Neural progenitor cell (in vitro differentiated cells): Measurements from ENCODE around the gene UBE4A.

Experiments used
- EZH2 ChIP-seq: fragments of 200-600 bp; sonication (generic); IDR thresholded peaks from 2 replicates; pipeline ENCODE4 v1.6.1; 2017; ENCODE audit warnings: antibody characterized with exemption, mild to moderate bottlenecking, moderate library complexity
- EZH2phosphoT487 ChIP-seq: fragments of 200-600 bp; sonication (generic); IDR thresholded peaks from 2 replicates; pipeline ENCODE4 v1.6.1; 2017; ENCODE audit warnings: antibody characterized with exemption
- TF ChIP-seq, protein P1 (sequence below): fragments of 200-600 bp; sonication (generic); IDR thresholded peaks from 2 replicates; pipeline ENCODE4 v1.5.1; 2017; ENCODE audit warnings: antibody characterized with exemption, mild to moderate bottlenecking

DNA sequence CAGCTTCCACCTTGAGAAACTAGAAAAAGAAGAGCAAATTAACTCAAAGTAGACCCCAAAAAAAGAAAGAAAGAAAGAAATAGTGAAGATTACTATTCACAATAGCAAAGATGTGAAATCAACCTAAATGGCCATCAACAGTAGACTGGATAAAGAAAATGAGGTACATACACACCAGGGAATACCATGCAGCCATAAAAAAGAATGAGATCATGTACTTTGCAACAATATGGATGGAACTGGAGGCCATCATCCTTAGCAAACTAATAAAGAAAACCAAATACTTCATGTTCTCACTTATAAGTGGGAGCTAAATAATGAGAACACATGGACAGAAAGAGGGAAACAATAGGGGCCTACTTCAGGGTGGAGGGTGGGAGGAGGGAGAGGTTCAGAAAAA lies 30.7 kb upstream of the UBE4A start:
- TF ChIP-seq, protein P1, sequence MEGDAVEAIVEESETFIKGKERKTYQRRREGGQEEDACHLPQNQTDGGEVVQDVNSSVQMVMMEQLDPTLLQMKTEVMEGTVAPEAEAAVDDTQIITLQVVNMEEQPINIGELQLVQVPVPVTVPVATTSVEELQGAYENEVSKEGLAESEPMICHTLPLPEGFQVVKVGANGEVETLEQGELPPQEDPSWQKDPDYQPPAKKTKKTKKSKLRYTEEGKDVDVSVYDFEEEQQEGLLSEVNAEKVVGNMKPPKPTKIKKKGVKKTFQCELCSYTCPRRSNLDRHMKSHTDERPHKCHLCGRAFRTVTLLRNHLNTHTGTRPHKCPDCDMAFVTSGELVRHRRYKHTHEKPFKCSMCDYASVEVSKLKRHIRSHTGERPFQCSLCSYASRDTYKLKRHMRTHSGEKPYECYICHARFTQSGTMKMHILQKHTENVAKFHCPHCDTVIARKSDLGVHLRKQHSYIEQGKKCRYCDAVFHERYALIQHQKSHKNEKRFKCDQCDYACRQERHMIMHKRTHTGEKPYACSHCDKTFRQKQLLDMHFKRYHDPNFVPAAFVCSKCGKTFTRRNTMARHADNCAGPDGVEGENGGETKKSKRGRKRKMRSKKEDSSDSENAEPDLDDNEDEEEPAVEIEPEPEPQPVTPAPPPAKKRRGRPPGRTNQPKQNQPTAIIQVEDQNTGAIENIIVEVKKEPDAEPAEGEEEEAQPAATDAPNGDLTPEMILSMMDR: no peak
- TF ChIP-seq EZH2phosphoT487: no peak
- no peak for TF ChIP-seq EZH2
